GM19239 (cell line): ENCODE measurements around the gene MED7.
"Not testable (repeated sequence)": the region's sequence is repeated elsewhere in the genome, so short reads cannot be mapped to it uniquely, and the experiment has no call there.

Experiments
- DNase-seq: peaks from one replicate; pipeline ENCODE4 v3.0.0; 2011; ENCODE audit warnings: low spot score; ENCODE audit not compliant: insufficient read length
- FAIRE-seq: peaks from 2 replicates; lab custom pipeline; 2011; peaks lifted over from hg19 to GRCh38; lab: Jason Lieb, UNC

MED7 gene, protein sequence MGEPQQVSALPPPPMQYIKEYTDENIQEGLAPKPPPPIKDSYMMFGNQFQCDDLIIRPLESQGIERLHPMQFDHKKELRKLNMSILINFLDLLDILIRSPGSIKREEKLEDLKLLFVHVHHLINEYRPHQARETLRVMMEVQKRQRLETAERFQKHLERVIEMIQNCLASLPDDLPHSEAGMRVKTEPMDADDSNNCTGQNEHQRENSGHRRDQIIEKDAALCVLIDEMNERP

DNA sequence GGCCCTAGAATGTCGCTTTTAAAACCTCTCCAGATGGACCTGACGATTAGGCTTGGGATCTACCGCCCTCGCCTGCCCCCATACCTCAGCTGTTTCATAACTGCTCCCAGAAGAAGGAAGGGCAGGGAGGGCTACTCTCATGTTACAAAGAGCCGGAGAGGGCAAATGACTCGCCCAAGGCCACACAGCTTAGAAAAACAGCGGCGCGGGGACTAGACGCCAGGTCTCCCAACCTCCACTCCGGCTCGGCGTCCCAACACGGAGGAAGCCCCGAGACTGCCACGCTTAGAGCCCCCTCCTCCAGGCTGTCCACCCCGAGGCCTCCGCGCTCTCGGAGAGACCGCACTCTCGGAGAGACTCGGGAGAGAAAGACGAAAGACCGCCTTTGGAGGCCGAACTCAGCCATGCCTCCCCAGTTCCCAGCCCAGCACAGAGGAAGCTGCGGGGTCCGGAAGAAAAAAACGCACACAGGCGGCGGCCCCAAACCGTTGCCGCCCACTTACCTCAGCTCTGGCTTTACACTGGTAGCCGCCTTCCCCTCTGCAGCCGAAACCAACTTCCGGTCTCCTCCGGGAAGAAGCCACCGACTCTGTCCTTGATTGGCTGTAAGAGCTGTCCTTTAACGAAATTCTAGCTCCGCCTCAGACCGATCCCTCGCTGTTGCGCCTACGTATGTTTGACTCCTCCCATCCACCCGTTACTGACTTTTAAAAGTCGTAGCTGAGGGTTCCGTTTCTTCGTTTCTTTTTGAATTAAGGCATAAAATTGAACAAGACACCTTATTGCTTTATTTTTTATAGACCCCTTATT is at the start of gene MED7:
MED7 (minus strand) TSS at position 549 of the 810 bp plus-strand sequence. CDS start 3,434 bp downstream, outside the sequence.
- peak; percentile 99 for FAIRE-seq

DNA sequence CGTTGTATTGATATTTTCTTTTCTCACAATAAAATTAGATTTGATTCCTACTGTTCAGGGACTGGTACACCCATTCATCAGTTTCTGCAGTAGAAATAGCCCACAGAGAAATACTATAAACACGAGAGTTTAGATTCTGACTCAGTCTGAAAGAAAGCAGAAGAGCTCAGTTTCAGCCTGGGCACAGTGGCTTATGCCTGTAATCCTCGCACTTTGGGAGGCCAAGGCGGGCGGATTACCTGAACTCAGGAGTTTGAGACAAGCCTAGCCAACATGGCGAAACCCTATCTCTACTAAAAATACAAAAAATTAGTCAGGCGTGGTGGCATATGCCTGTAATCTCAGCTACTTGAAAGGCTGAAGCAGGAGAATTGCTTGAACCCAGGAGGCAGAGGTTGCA is 46.6 kb upstream of the MED7 start:
- DNase-seq (no peak), FAIRE-seq (no peak)

More for the DNA sequence above, at the start of gene MED7:
- DNase-seq: peak; percentile 83

DNA sequence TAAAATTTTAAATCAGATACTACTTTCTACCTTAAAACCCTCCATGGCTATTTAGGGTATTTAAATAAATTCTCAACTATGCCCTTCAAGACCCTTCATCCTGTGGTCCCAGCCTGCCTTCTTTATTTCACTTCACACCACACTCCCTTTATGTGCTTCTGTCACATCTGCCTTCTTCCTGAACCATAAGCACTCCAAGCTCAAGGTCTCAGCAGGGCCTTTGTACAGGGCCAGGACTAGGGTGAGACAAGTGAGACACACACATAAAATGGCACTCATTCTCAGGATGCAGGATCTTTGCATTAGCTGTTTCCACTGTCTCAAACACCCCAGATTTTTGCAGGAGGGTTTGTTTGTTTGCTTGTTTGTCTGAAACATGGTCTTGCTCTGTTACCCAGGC is 45.6 kb upstream of the MED7 start:
- FAIRE-seq (no peak), DNase-seq (no peak)

DNA sequence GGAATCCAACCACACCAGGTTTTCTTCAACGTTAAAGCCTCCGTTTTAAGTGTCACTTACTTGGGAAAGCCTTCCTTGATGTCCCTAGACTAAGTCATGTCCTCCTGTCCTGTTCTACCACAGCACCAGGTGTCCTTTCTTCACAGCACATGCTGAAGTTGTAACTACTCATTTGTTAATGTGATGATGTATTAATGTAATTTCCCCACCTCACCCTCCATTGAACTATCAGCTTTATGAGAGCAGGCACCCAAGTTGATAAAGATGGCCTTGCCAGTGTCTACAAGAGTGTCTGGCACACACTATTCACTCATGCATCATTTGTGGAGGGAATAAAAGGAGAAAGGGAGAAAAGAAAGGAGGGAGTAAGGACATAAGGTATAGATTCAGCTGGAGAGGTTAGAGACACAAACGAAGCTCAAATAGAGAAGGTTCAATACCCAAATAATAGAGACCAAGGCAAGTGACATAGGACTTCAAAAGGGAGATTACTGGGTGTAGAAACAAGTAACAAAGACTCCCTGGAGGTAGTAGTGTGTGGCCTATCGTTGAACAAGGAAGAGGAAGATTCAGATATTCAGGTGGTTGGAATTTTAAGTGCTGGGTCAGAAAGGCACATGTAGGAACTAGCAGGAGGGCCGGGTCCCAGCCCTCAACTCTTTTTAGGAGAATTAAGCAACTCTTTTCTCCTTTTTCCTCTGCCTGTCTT is 44.5 kb upstream of the MED7 start:
- DNase-seq: no peak
- no peak for FAIRE-seq

DNA sequence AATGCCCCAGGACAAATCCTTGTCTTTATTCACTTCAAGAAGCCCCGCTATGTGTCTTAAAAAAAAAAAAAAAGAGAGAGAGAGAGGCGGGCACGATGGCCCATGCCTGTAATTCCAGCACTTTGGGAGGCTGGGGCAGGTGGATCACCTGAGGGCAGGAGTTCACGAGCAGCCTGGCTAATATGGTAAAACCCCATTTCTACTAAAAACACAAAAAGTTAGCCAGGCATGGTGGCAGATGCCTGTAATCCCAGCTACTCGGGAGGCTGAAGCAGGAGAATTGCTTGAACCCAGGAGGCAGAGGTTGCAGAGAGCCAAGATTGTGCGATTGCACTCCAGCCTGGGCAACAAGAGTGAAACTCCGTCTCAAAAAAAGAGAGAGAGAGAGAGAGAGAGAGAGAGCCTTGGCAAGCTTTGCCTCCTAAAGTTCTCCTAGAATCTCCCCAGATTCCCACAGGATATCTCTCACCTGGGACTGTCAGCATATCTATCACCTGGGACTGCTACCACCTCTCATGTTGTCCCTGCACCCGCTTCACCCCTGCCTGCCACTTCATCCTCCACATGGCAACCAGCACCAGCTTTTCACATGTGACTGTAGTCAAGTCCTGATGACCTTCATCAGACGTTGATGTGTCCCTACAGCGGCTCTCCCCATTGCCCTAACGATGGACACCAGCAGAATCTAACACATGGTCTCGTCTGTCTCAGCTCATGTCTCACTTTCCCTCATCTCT is 43.8 kb upstream of the MED7 start:
- FAIRE-seq (no peak), DNase-seq (no peak)

DNA sequence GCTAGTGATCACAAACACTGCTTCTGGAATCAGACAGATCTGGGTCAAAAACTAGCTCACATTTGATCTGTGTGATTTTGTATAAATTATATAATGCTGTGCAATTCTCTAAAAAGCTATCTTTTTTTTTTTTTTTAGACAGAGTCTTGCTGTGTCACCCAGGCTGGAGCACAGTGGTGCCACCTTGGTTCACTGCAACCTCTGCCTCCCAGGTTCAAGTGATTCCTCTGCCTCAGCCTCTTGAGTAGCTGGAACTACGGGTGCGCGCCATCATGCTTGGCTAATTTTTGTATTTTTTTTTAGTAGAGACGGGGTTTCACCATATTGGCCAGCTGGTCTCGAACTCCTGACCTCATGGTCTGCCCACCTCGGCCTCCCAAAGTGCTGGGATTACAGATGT is 42.5 kb upstream of the MED7 start:
- FAIRE-seq, DNase-seq: not testable (repeated sequence)

DNA sequence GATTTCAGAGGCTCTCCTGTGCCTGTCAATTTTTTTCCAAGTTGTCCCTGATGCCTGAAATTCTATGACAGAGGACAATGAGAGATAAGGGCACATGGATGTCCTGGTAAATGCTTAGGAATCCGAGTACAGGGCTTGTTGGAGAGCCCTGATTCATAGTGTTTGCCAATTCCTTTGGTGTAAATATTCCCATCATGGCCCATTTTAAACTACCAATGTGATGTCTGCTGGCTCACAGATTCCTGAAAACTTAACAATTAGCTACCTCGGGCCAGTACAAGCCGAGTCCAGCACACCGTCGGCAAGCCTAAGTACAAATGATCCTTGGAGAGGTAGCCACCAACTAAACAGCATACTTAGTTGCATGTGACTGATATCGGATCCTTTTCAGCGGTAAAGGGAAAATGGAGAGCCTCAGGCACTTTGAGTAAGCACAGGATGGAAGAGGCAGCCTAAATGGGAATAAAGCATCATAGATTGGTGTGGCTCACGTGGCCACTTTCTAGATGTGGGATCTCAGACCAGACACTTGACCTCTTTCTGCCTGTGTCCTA is 41.5 kb upstream of the MED7 start:
- DNase-seq (no peak), FAIRE-seq (no peak)

DNA sequence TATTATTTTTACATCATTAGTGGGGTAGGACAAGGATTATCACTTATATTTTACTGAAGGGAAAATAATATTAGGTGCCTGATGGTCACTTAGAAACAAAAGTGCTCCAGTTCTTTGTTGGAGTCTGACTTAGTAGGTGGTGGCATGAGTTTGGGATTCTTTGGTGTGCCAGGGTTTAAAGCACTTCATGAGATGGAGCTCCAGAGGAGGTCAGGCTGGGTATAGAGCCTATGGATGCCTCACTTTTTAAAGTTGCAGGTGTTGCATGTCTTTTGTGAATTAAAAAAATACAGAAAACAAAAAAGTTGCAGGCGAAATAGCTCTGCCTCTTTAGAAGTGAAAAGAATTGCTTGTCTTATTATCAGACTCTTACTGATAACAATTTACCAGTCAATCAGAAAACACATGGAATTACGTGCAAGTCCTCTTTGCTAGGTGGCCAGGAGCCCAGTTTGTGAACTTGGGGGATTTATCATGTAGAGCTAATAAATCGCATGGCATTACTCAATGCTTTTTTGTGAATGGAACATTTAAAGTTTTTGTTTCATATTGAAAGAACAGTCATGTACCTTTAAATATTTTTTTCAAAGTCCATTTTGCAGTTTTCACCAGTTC is 39.6 kb upstream of the MED7 start:
- no peak for FAIRE-seq
- no peak for DNase-seq

DNA sequence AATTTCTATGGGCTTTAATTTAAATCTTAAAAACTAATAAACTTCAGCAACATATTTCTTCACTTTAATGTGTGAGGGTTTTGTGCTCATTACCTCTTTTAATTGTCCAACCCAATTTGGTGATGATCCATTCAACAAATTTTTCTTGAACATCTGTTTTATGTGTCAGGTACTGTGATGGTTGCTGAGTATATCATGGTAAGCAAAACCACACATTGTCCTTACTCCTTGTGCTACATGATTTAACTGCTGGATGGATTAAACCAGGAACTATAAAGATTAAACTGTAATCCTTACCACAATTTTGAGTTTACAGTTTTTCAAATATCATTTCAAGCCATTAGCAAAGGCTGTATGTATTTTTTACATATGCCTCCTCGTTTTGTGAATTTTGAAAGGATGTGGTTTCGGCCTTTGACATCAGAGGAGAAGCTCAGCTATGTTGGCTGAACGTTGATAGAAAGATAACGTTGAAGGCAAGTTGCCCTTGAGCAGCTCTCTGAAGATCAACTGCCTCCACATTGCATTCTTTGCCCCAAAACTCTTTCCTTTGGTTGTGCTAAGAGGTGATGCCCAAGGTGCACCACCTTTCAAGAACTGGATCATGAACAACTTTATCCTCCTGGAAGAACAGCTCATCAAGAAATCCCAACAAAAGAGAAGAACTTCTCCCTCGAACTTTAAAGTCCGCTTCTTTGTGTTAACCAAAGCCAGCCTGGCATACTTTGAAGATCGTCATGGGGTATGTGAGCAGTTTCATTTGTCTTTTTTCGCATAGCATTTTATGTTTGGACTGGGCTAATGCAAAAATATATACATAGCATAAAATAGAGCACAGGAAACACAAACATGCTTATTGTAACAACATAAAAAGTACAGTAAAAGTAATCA is 38.0 kb upstream of the MED7 start, which contains the start of gene ITK:
ITK (plus strand) TSS at position 467 of the 891 bp plus-strand sequence; CDS start at position 605, 138 bp downstream.
- DNase-seq: no peak
- no peak for FAIRE-seq

DNA sequence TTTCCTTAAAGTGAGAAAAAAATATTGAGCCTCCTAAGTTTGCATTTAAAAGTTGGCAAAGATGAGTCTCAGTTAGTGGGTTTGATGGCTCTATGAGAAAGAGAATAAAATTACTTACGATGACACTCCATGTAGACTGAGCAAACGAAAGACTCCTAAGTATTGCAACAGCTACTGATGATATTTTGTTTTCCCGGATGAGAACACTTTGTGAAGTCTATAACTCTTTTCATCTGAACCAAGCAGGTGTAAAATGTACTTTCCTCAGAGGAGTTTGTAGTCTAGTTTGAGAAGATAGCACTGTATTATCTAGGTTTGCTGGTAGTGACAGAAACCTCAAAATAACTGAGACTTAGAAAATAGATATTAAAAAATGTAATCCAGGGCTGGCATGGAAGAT is 36.3 kb upstream of the MED7 start:
- peak; percentile 52 for FAIRE-seq
- DNase-seq: no peak

DNA sequence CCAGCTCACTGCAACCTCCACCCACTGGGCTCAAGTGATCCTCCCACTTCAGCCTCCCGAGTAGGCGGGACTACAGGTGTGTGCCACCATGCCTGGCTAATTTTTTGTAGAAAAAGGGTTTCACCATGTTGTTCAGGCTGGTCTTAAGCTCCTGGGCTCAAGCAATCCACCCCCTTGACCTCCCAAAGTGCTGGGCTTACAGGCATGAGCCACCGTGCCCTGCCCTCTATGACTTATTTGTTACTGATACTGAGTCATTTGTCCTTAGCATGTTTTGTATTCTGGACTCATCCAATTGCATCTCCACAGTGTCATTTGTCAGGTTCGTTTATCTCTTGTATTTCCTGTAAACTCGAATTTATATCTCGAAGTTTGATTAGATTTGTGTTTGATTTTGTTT is 35.3 kb upstream of the MED7 start:
- DNase-seq (no peak), FAIRE-seq (no peak)

DNA sequence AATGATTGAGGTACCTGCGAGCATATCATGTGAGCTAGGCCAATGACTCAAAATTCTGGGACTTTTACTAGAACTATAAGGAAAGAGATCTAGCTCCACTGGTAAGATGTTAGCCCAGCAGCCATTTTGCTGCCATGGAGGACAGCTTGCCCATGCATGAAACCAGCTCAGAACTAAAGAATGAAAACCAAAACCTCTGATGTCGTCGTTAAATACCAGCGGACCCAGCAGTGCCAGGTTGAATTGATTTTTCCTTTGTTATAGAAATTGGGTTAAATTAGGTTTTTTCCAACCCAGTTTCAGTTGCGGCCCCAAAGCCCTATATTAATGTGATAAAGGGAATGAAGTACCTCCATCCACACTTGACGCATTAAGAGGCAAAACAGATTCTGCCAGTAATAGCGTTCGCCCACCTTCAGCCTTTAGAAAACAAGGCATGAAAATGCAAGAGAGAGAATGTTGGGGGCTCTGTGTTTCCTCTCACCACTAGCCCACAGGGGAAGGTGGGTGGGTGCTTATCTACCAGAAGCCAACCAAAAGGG is 32.5 kb upstream of the MED7 start:
- FAIRE-seq: no peak

DNA sequence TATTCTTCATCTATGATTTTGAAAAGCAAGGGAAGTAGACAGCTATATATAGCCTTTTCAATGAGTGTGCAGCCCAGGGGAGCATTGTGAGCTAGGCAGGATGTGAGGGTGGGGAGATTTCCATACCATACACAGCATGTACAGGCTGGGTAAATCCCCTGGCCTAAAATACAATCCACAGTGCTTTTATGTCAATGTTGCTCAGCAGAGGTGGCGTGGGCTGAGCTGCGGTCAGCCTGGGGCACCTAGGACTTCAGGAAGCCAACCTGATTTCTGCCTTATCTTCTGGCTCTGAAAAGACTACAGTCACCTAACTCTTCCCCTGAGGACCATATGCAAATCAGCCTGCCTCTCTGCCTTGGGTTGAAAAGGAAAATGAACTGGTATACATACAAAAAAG is 29.7 kb upstream of the MED7 start:
- peak; percentile 95 for FAIRE-seq
- peak; percentile 54 for DNase-seq

More for the DNA sequence above, 32.5 kb upstream of the MED7 start:
- DNase-seq: no peak

DNA sequence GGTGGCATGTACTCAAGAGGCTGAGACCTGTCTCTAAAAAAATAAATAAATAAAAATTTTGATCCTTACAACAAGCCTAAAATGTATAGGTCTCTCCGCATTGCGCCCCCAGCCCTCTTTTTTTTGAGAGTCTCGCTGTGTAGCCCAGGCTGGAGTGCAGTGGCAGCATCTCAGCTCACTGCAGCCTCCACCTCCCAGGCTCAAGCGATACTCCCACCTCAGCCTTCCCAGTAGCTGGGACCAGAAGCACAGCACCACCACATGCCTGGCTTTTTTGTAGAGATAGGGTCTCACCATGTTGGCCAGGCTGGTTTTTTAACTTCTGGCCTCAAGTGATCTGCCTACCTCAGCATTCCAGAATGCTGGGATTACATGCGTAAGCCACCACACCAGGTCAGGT is 25.6 kb upstream of the MED7 start:
- FAIRE-seq: no peak

DNA sequence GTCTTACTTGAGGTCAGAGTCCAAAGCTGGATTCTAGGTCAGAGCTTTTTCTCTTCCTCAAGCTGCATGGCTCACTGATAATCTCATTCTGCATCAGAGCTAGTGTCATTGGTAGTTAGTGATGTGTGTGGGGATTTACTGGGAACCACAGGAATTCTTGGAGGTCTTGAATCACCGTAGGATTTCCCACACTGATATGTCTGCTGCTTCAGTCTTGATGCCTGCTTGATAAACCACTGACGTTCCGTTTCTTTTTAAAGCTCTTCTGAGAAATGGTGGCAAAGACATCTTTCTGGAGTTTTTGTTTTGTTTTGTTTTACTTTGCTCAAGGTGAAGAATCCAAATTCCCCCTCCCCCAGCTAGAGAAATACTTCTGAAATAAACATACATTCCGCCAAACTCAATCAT is 24.6 kb upstream of the MED7 start:
- FAIRE-seq (peak; percentile 75), DNase-seq (no peak)

More for the DNA sequence above, 25.6 kb upstream of the MED7 start:
- DNase-seq: no peak

DNA sequence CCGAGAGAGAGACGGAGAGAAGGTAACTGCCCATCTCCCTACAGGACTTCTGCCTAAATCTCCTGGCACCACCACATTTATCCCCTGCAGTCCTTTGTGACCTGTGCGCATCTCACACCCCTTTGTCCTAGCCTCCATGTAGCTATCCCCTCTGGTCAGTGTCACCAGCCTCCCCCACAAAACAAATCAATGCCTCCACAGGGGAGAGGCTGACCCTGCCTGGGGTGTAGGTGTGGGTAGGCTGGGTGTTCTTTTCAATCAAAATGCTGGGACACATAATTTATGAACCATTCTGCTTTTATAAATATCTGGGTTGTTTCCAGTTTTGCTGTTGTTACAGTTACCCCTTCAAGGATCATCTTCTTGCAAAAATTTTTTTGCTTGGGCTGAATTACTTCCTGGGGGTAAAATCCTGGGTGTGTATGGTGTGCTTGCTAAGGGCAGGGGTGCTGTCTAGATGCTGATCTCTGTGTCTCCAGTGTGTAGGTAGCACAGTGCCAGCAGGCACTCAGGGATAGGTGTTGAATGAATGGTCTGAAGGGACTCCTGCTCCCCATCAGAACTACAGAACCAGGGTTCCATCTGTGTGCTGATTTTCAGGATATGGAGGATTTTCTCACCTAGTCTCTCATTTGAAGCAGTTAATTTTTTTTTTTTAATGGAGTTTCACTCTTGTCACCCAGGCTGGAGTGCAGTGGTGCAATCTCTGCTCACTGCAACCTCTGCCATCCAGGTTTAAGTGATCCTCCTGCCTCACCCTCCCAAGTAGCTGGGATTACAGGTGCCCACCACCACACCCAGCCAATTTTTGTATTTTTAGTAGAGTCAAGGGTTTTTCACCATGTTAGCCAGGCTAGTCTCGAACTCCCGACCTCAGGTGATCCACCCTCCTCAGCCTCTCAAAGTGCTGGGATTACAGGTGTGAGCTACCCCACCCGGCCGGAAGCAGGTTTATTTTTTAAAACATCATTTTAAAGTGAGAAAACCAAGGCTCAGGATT is 23.8 kb upstream of the MED7 start, which contains the start of gene GARIN3:
GARIN3 (minus strand) TSS at position 51 of the 1,000 bp plus-strand sequence. CDS start 96 bp downstream, outside the sequence.
- FAIRE-seq (peak; percentile 23), DNase-seq (no peak)

DNA sequence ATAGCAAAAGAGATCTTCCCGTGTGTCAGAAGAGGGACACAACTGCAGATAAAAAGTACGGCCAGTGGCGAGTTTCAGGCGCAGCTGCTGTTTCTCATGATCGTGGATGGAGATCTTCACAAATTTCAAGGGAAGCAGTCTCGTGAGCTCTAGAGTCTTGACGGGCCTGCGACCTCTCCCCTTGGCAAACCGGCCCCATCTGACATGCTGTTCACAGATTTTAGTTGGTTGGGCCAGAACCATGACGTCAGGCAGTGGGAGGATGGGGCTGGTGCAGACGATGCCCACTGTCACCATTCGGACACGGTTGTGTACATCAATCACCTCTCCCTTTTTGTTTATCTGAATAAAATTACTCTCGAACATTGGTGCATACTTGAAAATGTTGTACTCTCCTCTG is 23.0 kb upstream of the MED7 start:
- no peak for FAIRE-seq
- no peak for DNase-seq
